Endodermal cell (in vitro differentiated cells): ENCODE results near the gene ABAT. TPM values are rescaled to one million over a fixed set of nuclear protein-coding genes. Genes with fewer than 3 reads are reported as not detected.

ENCODE experiments used
- DNase-seq: peaks from one replicate; pipeline ENCODE4 v3.0.0-alpha.2; 2017
- H3K27ac ChIP-seq: 2 replicates; pipeline ENCODE4 v1.5.1; 2013; ENCODE audit warnings: mild to moderate bottlenecking, low read depth, low read length, moderate library complexity
- H3K27me3 ChIP-seq: 2 replicates; pipeline ENCODE4 v1.6.1; 2013; ENCODE audit warnings: mild to moderate bottlenecking, low read length, moderate library complexity; ENCODE audit not compliant: insufficient read depth, control insufficient read depth, poor library complexity, severe bottlenecking
- H3K36me3 ChIP-seq: 2 replicates; pipeline ENCODE4 v1.7.0; 2013; ENCODE audit warnings: mild to moderate bottlenecking, low read length, moderate library complexity; ENCODE audit not compliant: control insufficient read depth, insufficient read depth
- H3K4me1 ChIP-seq: one replicate; pipeline ENCODE4 v1.7.0; 2013; ENCODE audit warnings: low read length; ENCODE audit not compliant: control insufficient read depth, insufficient read depth
- H3K4me3 ChIP-seq: 2 replicates; pipeline ENCODE4 v1.5.1; 2013; ENCODE audit warnings: mild to moderate bottlenecking, low read length, moderate library complexity
- H3K9ac ChIP-seq: 2 replicates; pipeline ENCODE4 v1.6.1; 2013; ENCODE audit warnings: mild to moderate bottlenecking, low read length, moderate library complexity; ENCODE audit not compliant: poor library complexity, severe bottlenecking; ENCODE audit errors: extremely low read depth
- H3K9me3 ChIP-seq: 2 replicates; pipeline ENCODE4 v1.6.1; 2013; ENCODE audit warnings: mild to moderate bottlenecking, low read length, moderate library complexity; ENCODE audit not compliant: control insufficient read depth
- H3K27ac Mint-ChIP-seq: 2 replicates; pipeline ENCODE4 v1.8.0; 2020; ENCODE audit warnings: mixed read lengths
- H3K27me3 Mint-ChIP-seq: 2 replicates; pipeline ENCODE4 v1.8.0; 2021; ENCODE audit warnings: mild to moderate bottlenecking, mixed read lengths; ENCODE audit not compliant: insufficient read depth
- H3K36me3 Mint-ChIP-seq: 2 replicates; pipeline ENCODE4 v1.8.0; 2020; ENCODE audit warnings: low read depth, mixed read lengths
- H3K4me1 Mint-ChIP-seq: 2 replicates; pipeline ENCODE4 v1.8.0; 2020; ENCODE audit warnings: mixed read lengths
- H3K4me3 Mint-ChIP-seq: 2 replicates; pipeline ENCODE4 v1.8.0; 2020; ENCODE audit warnings: mild to moderate bottlenecking, moderate library complexity, mixed read lengths
- H3K9me3 Mint-ChIP-seq: 2 replicates; pipeline ENCODE4 v1.8.0; 2020; ENCODE audit warnings: mild to moderate bottlenecking, mixed read lengths
- WGBS, 2 experiments: methylation state at CpG; one replicate each; pipeline versions ENCODE4 v1.1.5 to v1.1.7; 2013; ENCODE audit warnings: missing lambda C conversion rate in 2 of 2, mixed read lengths in 1 of 2; ENCODE audit not compliant: insufficient coverage in 1 of 2, insufficient read length in 1 of 2; 5-methylcytosine and 5-hydroxymethylcytosine counted together
- total RNA-seq, 2 donors: library from RNA; stranded (reverse); fragmentation: NEBNext Ultra II Directional in 1 of 2; extraction: Animal tissue kit (Norgen Biotek cat#: 25700) in 1 of 2; gene quantifications; 2 replicates in 1 of 2; 3 replicates in 1 of 2; pipeline ENCODE4 v1.2.1, GENCODE V29; 2021
- TF ChIP-seq, protein P1 (sequence below): fragments of 200-600 bp; sonication (generic); conservative IDR thresholded peaks from 2 replicates; pipeline ENCODE4 v1.5.0; 2021; ENCODE audit warnings: antibody characterized with exemption, mild to moderate bottlenecking

The ABAT gene
- total RNA-seq, 2 donors from 2014 or later: 9.7 to 13.6 TPM

GRCh38 chr16:8683640-8684039 is 9.2 kb downstream of the ABAT start:
- H3K9me3 Mint-ChIP-seq: peaks cover 6% of the 10 kb centered on the region
- no peak for DNase-seq
- peaks cover 14% of the 10 kb centered on the region for H3K4me1 Mint-ChIP-seq
- H3K36me3 Mint-ChIP-seq: peaks cover 8% of the 10 kb centered on the region
- H3K27me3 Mint-ChIP-seq: peaks cover 4% of the 10 kb centered on the region
- 62 to 70% methylated on average over 3 to 4 of the region's 4 CpGs for WGBS, 2 experiments
- H3K9me3 ChIP-seq: peaks cover 9% of the 10 kb centered on the region
- no peak overlapping the region for H3K27ac ChIP-seq
- TF ChIP-seq, protein P1, sequence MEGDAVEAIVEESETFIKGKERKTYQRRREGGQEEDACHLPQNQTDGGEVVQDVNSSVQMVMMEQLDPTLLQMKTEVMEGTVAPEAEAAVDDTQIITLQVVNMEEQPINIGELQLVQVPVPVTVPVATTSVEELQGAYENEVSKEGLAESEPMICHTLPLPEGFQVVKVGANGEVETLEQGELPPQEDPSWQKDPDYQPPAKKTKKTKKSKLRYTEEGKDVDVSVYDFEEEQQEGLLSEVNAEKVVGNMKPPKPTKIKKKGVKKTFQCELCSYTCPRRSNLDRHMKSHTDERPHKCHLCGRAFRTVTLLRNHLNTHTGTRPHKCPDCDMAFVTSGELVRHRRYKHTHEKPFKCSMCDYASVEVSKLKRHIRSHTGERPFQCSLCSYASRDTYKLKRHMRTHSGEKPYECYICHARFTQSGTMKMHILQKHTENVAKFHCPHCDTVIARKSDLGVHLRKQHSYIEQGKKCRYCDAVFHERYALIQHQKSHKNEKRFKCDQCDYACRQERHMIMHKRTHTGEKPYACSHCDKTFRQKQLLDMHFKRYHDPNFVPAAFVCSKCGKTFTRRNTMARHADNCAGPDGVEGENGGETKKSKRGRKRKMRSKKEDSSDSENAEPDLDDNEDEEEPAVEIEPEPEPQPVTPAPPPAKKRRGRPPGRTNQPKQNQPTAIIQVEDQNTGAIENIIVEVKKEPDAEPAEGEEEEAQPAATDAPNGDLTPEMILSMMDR: no peak
- no peaks in the 10 kb centered on the region for H3K36me3 ChIP-seq
- H3K4me1 ChIP-seq: peaks cover 10% of the 10 kb centered on the region
- H3K27ac Mint-ChIP-seq: no peak overlapping the region
- H3K4me3 Mint-ChIP-seq: no peak overlapping the region
- no peak overlapping the region for H3K9ac ChIP-seq
- H3K27me3 ChIP-seq: no peaks in the 10 kb centered on the region
- H3K4me3 ChIP-seq: no peak overlapping the region

- peaks cover 16% of the 10 kb centered on the region for H3K9me3 Mint-ChIP-seq
- H3K27ac Mint-ChIP-seq: no peak overlapping the region
- H3K36me3 Mint-ChIP-seq: peaks cover 15% of the 10 kb centered on the region
- Histone ChIP-seq H3K27me3 (no peaks in the 10 kb centered on the region), H3K9ac (no peak overlapping the region), H3K27ac (peak overlapping the region; percentile 89), H3K4me3 (no peak overlapping the region), H3K4me1 (peaks cover 9% of the 10 kb centered on the region), H3K9me3 (peaks cover 14% of the 10 kb centered on the region), H3K36me3 (no peaks in the 10 kb centered on the region)
- peaks cover 11% of the 10 kb centered on the region for H3K4me1 Mint-ChIP-seq
- no peak overlapping the region for H3K4me3 Mint-ChIP-seq
- H3K27me3 Mint-ChIP-seq: no peaks in the 10 kb centered on the region
- TF ChIP-seq, protein P1: no peak
- WGBS, 2 experiments: 59 to 92% methylated on average over 1 to 3 of the region's 3 CpGs
- DNase-seq: no peak
Observed at GRCh38 chr16:8685617-8686016, 11.2 kb downstream of the ABAT start.

GRCh38 chr16:8686031-8686621 is 11.7 kb downstream of the ABAT start:
- Histone ChIP-seq H3K36me3 (no peaks in the 10 kb centered on the region), H3K9me3 (peaks cover 14% of the 10 kb centered on the region), H3K9ac (no peak overlapping the region), H3K27me3 (no peaks in the 10 kb centered on the region), H3K4me1 (peaks cover 9% of the 10 kb centered on the region), H3K4me3 (no peak overlapping the region), H3K27ac (peak overlapping the region; percentile 89)
- peaks cover 11% of the 10 kb centered on the region for H3K4me1 Mint-ChIP-seq
- DNase-seq: no peak
- no peaks in the 10 kb centered on the region for H3K27me3 Mint-ChIP-seq
- TF ChIP-seq, protein P1: no peak
- WGBS, 2 experiments: 45 to 58% methylated on average over 5 to 7 of the region's 7 CpGs
- H3K9me3 Mint-ChIP-seq: peaks cover 19% of the 10 kb centered on the region
- peaks cover 15% of the 10 kb centered on the region for H3K36me3 Mint-ChIP-seq
- no peak overlapping the region for H3K4me3 Mint-ChIP-seq
- H3K27ac Mint-ChIP-seq: no peak overlapping the region
